Uterus (tissue), 2 donors: ENCODE measurements around the gene SLC25A1.

Experiments used
- CTCF ChIP-seq, 4 experiments: fragments of 200-600 bp in 2 of 4; fragments of 450-650 bp in 2 of 4; sonication (generic) in 2 of 4; IDR thresholded peaks; one replicate each; pipeline ENCODE4 v1.5.1; 2016 to 2019; ENCODE audit warnings: antibody characterized with exemption in 4 of 4, mild to moderate bottlenecking in 2 of 4, moderate library complexity in 1 of 4
- POLR2A ChIP-seq, 2 donors: fragments of 450-650 bp; IDR thresholded peaks; one replicate each; pipeline ENCODE4 v1.6.1; 2016; ENCODE audit warnings: antibody characterized with exemption in 2 of 2, mild to moderate bottlenecking in 1 of 2, moderate library complexity in 1 of 2

GRCh38 chr22:19224985-19225384, 46.4 kb upstream of the SLC25A1 start:
- TF ChIP-seq CTCF (IDR thresholded peaks at IDR 0.05) = no peak
- TF ChIP-seq POLR2A (IDR thresholded peaks at IDR 0.05) = no peak
